Raji (cell line): Measurements from ENCODE around the gene GSTO2.

ENCODE experiments used
- POLR2A ChIP-seq: IDR thresholded peaks from 2 replicates; pipeline ENCODE4 v1.6.1; 2011; ENCODE audit warnings: low read depth, low read length, control low read depth; ENCODE audit not compliant: insufficient read depth

The GSTO2 gene

DNA sequence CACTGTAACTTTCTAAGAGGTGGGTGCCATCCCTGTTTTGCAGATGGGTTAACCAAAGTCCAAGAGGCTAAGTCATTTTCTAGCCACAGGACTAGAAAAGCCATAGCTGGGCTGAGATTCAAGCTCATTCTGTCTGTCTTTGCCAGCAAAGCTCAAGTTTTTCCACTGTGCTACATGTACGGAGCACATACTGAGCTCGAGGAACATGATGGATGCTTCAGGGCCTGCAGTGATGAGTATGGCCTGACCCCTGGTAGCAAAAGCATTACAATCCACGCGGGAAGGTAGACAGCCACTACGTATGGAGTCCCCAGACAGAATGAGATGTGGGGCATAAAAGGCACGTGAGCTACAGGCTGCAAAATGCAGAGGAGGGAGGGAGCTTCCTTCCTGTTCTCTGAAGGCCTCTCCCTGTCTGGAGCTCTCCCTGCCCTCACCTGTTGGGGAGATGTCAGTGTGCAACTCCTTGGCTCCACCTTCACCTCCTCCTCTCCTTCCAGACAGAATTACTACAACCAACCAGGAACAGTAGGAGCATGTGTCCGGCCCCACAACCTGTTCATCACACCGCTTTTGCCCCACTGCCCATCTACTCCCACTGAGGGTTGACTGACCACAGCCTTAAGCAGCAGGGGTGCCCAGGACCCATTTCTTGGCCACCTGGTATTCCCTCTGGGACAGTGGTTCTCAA lies 52.9 kb downstream of the GSTO2 start:
- TF ChIP-seq POLR2A = no peak

DNA sequence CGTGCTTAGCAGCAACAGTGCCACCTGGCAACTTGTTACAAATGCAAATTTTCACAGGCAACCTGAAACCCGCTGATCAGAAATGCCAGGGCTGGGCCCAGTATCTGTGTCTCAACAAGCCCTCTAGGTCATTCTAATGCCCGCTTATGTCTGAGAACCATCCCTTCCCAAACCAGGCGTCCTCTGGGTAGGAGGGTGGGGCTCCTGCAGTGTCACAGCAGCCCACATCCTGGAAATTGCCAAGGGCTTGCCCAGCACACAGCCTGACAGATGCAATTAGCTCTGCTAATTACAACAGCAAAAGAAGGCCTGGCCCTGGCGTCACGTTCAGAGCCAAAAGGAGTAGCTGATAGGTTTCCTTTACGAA lies 53.4 kb downstream of the GSTO2 start:
- no peak for TF ChIP-seq POLR2A

DNA sequence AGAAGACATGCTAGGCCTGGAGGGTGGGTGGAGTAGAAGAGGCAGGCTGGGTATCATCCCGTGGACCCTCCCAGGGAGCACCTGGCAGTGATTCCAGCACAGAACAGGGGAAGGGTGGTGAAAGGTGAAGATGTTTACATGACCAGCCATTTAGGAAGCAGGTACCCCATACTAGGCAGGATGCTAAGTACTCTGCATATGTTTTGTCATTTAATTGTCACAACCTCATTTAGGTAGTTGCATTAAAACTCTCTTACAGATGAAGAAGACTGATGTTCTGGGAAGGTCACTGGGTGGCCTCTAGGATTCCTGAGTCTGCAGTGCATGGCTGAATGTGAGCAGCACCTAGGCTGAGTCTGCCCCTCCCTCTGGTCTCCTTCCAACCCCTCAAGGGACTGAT lies 54.1 kb downstream of the GSTO2 start:
- TF ChIP-seq POLR2A = no peak

DNA sequence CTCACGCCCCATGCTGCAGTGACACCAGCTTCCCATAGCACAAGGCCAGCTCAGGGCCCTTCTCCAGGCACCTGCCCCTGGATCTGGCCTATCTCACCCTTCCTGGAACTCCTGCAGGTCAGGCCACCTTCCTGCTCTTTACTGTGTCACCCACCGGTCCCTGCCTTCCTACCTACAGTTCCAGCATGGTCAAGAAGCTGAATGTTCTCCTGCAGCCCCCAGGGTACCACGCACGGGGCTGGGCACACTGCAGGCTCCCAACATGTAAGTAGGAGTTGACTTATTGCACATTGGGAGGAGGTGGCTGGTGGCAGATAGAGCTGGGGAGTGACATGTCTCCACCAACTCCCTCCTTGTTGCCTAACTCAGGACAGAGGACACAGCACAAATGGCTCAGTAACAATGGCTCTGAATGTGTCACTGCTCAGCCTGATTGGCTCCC lies 54.8 kb downstream of the GSTO2 start:
- TF ChIP-seq POLR2A = no peak

DNA sequence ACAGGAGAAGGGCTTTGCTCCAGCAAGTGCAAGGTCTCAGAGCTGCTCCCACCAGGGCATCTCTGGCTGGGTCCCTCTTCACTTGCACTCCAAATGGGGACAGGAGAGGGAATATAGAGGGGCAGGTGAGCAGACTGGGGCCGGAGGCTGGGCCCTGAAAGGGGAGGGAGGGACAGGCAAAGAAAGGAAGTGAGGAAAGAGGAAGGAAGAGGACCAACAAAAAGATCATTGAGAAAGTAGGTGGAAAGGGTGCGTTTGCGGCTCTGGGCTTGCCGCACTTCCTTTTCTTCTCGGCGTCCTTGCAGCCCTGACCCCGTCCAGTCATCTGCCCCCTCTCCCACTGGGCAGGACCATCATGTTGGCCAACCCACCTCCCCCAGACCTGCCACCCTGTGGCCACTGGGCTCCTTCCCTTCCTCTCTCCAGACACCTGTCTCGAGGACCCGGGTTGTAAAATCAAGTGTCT lies 55.3 kb downstream of the GSTO2 start:
- TF ChIP-seq POLR2A = no peak

DNA sequence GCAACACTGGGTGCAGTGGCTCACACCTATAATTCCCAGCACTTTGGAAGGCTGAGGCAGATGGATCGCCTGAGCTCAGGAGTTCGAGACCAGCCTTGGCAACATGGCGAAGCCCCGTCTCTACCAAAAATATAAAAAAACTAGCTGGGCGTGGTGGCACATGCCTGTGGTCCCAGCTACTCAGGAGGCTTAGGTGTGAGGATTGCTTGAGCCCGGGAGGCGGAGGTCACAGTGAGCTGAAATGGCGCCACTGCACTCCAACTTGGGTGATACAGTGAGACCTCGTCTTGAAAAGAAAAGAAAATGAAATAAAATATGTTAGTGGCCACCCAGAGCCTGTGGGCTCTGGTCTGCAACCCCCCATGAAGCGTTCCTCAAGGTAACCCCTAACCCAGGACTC lies 55.9 kb downstream of the GSTO2 start:
- TF ChIP-seq POLR2A = no peak

DNA sequence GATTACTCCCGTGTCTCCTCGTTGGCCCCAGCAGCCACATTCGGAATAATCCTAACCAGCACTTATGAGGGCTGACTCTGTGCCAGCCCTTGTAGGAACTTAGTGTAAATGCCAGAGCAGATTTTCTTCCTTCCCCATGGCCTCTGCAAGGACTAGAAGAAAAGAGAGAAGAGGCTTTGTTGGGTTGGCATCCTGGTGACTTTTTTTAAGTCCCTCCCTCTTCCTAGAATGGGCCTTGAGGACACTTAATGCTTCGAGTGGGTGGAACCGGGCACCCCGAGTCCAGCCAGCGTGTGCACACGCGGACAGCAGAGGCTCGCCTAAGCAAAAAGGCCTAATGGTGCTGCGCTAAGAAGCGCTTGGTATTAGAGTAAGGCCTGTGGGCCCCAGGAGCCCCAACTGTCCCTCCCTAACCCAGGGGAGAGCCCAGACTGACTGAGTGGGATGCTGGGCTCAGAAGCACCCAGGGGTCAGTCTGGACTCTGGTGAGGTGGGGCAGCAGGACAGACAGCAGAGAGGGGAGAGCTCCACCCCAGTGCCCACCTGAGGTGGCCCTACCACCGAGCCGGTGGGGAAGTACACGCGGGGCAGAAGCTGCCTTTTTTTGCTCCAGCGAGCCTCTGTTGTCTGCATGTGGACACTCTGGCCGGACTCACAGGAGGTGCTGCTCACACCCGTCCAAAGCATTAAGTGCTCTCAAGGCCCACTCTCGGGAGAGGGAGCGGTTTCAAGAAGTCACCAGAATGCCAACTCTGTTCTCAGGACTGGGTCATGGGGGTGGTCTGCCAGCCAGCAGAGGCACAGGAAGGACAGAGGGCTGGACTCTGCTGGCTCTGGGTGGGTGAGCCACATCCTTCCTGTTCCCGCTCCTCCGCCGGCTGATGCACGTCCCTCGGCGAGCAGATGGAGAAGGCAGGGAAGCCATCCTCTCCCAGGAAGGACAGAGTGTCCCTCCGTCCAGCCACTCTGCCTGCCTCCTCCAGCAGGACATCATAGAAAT lies 56.8 kb downstream of the GSTO2 start:
- TF ChIP-seq POLR2A = no peak

DNA sequence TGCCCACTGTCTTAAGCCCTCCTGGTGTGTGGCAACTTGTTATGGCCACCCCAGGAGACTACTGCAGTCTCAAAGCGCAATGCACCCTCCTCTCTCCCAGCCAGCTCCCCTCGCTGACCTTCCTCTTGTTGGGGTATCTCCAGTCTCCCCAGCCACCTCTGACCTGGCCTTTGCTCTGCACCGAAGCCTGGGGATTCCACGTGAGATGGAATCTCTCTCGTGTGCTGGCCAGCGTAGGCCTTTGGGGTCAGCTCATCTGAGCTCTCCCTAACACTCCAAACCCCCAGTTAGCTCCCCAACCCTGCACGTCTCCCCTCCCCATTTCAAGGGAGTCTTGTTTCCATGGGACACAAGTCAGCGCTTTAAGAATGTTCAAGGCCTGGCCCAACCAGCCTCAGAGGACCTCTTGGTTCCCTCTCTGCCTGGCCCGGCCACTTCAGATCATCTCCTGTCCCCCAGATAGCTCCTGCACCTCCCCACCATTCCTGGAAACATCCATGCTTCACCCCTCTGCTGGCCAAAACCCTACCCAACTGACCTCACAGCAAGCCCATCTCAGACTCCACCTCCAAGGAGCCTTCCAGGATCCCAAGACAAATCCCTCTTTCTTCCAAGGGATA lies 58.1 kb downstream of the GSTO2 start:
- TF ChIP-seq POLR2A = no peak

DNA sequence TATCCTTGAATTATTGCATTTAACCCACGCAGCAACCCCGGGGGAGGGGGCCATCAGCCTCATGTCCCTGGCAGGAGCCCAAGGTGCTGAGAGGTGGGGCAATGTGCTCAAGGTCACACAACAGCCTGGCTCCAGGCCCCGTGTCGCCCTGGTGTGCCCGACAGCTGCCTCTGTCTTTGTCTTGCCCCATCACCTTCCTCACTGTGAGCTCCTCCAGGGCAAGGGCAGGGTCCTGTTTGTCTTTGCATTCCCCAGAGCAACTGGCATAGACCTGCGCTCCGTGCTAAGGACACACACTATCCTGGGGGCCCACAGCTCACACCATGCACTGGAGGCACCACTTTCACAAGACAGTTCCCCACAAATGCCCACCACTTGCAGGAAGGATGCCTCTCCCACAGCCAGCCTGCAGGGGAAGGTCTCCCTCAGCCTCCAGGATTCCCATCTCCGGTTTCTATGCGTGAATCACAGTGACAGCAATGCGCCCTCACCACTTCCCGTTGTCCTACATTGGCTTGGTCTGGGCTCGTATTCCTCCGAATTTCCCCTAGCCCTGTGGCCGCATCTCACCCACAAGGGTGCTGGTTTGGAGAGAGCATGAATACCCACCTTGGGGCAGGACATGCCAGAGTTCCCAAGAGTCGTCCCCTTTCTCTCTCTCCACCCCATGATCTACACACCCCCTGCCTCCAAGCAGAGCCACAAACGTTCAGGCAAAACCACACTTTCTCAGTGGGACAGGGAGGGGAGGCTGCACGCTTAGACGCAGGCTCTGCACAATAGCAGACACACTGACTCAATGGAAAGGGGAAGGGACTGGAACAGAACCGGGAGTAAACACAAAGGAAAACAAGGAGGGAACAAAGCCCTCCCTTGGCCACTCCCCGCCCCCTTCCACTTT lies 59.0 kb downstream of the GSTO2 start:
- no peak for TF ChIP-seq POLR2A

DNA sequence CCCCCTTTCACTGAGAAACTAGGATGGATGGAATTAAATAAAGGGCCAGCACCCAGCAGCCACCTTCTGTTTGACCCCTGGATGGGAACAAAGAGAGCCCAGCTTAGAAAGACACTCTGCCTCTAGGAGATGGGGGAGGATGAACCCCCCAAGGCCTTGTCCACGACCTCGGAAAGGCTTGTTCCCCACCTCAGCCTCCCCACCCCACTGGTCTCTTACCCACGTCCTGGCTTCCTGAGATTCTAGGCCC lies 59.6 kb downstream of the GSTO2 start:
- no peak for TF ChIP-seq POLR2A

DNA sequence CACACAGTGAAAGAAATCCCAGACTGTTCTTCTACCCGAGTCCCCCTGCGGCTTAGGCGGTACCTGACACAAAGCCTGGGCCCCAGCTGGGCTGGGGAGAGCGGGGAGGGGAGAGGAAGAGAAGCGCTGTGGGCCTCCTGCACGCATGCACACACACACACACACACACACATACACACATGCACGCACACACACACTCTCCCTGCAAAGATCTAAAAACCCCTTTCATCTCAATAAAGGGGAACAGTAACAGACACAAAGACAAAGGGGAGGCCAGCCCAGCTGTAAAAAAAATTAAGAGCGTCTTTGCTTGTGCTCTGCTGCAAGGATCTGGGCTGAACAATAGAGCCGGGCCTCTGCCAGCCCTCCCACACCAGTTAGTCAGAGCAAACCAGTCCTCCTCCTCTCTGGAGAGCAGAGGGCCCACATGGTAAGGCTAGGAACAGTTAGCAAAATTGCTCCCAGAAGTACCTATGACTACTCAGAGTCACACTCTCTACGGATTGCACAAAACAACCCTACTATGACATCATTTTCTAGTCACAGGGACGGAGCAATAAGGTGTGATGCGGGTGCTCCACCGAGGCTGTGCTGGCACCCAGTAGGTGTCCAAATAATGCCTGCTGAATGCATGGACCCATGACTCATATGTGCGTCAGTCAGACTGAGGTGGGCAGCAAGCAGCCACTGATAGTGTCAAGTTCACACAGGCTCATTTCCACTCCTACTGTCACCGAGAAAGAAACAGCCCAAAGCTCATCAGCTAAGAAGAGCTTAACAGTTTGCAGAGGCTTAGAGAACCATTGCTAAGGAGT lies 60.1 kb downstream of the GSTO2 start:
- no peak for TF ChIP-seq POLR2A

DNA sequence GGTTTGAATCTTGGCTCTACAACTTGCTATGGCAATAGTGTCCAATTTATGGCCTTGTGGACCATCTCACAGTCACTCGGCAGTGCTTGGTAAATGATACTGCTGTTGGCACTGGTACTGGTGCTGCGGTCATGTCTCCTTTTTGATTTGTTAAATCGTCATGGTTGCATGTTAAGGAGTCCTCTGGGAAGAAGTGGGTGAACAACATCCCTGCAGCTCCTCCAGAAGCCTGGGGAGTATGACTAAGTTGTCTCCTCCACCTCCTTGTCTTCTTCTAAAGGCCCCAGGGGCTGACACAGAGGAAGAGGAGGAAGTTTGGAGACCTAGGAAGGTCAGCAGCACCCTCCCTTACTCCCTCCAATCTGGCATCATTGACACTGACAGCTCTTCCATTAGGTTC lies 60.8 kb downstream of the GSTO2 start:
- TF ChIP-seq POLR2A = no peak

DNA sequence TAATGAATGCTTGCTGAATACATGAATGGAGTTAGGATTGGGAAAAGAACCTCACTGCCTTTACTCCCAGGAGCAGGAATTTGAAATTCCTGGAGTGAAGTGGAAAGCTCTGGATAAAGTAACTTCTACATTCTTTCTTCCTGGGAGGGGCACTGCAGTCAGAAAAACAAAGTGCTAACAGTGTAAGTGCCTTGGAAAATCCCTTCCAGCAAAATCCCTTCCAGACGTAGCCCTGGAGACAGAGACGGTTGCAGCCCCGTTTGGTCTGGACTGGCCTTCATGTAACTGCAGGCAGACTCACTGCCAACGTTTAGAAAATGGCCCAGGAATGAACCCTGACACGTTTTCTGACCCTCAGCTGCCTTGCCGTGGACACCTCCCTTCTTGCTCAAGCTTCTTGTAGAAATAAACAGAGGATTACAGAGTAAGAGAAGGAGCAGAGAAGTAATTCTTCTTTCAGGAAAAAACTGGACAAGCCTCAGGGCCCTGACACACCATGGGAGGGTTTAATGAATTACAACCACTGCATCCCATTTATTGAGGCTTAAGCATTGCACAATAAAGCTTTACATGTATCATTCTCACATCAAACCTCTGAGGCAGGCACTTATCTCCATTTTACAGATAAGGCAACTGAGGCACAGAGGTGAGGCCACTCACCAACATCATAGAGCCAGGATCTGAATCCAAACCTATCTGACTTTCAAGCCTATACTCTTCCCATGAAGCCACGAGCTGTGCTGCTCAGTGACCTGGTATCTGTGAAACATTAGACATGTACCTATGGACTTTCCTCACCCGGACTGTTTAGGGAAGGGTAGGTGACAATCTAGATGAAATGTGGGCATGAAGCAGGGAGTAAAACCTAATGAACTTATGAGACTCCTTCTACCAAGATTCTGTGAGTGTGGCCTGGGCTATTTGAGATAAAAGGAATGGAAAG lies 61.5 kb downstream of the GSTO2 start:
- TF ChIP-seq POLR2A = no peak
